Stimulated activated CD8-positive, alpha-beta memory T cell treated with anti-CD3 and anti-CD28 coated beads, Interleukin-4, amount 100 ng/mL, for 48 hours (primary cell): ENCODE measurements around the gene DEFB132.

Experiments used
- DNase-seq: peaks from one replicate; pipeline ENCODE4 v3.0.0-alpha.2; 2020

Gene DEFB132

GRCh38 chr20:266596-267562 is 9.4 kb downstream of the DEFB132 start:
- peak; percentile 96 for DNase-seq

- peak; percentile 12 for DNase-seq
These were observed 13.0 kb downstream of the DEFB132 start for GRCh38 chr20:270517-270916.

- peak; percentile 12 for DNase-seq
These were observed 13.5 kb downstream of the DEFB132 start for GRCh38 chr20:271069-271468.

- no peak for DNase-seq
These were observed 14.0 kb downstream of the DEFB132 start for GRCh38 chr20:271528-271927.

- DNase-seq: no peak
These were observed 15.2 kb downstream of the DEFB132 start for GRCh38 chr20:272718-273117.

GRCh38 chr20:273884-274283 is 16.4 kb downstream of the DEFB132 start:
- DNase-seq: no peak

GRCh38 chr20:275791-276190 is 18.3 kb downstream of the DEFB132 start:
- no peak for DNase-seq

- no peak for DNase-seq
These were observed 19.3 kb downstream of the DEFB132 start for GRCh38 chr20:276620-277495.

GRCh38 chr20:277496-277781 is 19.9 kb downstream of the DEFB132 start:
- no peak for DNase-seq

- DNase-seq: no peak
These were observed 20.7 kb downstream of the DEFB132 start for GRCh38 chr20:278181-278580.

GRCh38 chr20:278607-279571 is 21.4 kb downstream of the DEFB132 start:
- no peak for DNase-seq

GRCh38 chr20:284172-284571 is 26.6 kb downstream of the DEFB132 start:
- DNase-seq: no peak

- no peak for DNase-seq
These were observed 29.0 kb downstream of the DEFB132 start for GRCh38 chr20:286508-286907.

GRCh38 chr20:288956-289692 is 31.6 kb downstream of the DEFB132 start:
- DNase-seq: no peak

- DNase-seq: no peak
These were observed 32.2 kb downstream of the DEFB132 start for GRCh38 chr20:289693-290083.

- DNase-seq: peak; percentile 93
These were observed 32.7 kb downstream of the DEFB132 start, which contains the start of gene C20orf96 for GRCh38 chr20:290084-290831. C20orf96 (minus strand) TSS chr20:290750; CDS start chr20:290610, 140 bp downstream.

- DNase-seq: no peak
These were observed 37.1 kb downstream of the DEFB132 start for GRCh38 chr20:294602-295001.

- no peak for DNase-seq
These were observed 38.3 kb downstream of the DEFB132 start for GRCh38 chr20:295804-296203.

GRCh38 chr20:297098-297924 is 39.8 kb downstream of the DEFB132 start, which contains the start of gene ZCCHC3:
ZCCHC3 (plus strand) TSS chr20:297570; CDS start chr20:297587, 17 bp downstream.
- DNase-seq: peak; percentile 87
